Measurements from ENCODE around the gene CAMK2A. TPM values are rescaled to one million over a fixed set of nuclear protein-coding genes. Genes with fewer than 3 reads are reported as not detected.
A peak's percentile ranks its signal among the peaks of the same experiment; 100 is the strongest.

Gene CAMK2A
- total and polyA plus RNA-seq, 4 donors = under 0.01 TPM; not detected in 3

DNA sequence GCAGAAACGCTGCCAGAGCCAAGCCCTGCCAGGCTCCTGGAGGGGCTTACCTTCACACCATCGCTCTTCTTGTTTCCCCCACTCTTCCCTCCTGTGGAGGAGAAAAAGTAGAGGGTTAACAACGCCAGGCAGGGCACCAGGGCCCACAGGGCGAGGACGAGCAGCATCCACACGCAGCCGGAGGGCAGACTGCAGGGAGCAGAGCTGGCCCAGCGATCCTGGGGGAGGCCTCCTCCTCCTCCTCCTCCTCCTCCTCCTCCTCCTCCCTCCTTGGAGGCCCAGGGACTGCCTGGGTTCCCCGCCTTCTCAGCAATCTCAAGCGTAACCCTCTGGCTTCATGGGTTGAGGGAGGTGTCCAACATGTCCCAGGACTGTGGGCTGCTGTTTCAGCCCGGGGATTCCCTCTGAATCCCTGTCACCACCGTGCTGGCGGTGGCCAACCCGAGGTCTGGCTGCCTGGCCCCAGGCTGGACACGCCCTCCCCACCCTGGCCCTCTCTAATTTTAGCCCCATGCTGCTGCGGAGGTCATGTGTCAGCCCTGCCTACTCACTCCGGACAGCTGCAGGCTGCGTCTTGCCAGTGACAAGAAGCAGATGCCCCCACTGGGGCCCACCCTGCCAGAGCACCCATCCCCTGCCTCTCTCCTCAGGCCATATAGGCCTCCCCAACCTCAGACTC, 44.3 kb downstream of the CAMK2A start:
- no peaks in the 10 kb centered on the region for H3K4me1 ChIP-seq (ENCODE audit: control insufficient read depth in 4 of 4, insufficient read depth in 4 of 4, low read length in 3 of 4)
- no peak overlapping the region for H3K27ac ChIP-seq (ENCODE audit: low read depth in 1 of 2, low read length in 2 of 2)
- H3K4me3 ChIP-seq (ENCODE audit: low read depth in 1 of 3, low read length in 3 of 3) = no peak overlapping the region
- H3K36me3 ChIP-seq (ENCODE audit: control insufficient read depth in 4 of 4, insufficient read depth in 3 of 4, low read depth in 1 of 4, low read length in 3 of 4) = no peaks in the 10 kb centered on the region
- 80% methylated on average over 18 of the region's 18 CpGs for WGBS
- DNase-seq (ENCODE audit: low spot score) = no peak
- TF ChIP-seq FOXA1 (IDR thresholded peaks at IDR 0.05) (no peak), NR2F2 (IDR thresholded peaks at IDR 0.05) (peak; percentile 41)
- no peaks in the 10 kb centered on the region for H3K9me3 ChIP-seq (ENCODE audit: control insufficient read depth in 4 of 4, low read length in 3 of 4)
- H3K27me3 ChIP-seq (ENCODE audit: control insufficient read depth in 4 of 4, insufficient read depth in 4 of 4, low read length in 3 of 4) = no peaks in the 10 kb centered on the region
- H3K9ac ChIP-seq (ENCODE audit: low read depth in 1 of 2, low read length in 2 of 2) = no peak overlapping the region

GRCh38 chr5:150244209-150244608, 45.4 kb downstream of the CAMK2A start:
- no peak overlapping the region for H3K4me3 ChIP-seq (ENCODE audit: low read depth in 1 of 3, low read length in 3 of 3)
- H3K4me1 ChIP-seq (ENCODE audit: control insufficient read depth in 4 of 4, insufficient read depth in 4 of 4, low read length in 3 of 4) = no peaks in the 10 kb centered on the region
- H3K27ac ChIP-seq (ENCODE audit: low read depth in 1 of 2, low read length in 2 of 2) = no peak overlapping the region
- 86% methylated on average over 7 of the region's 7 CpGs for WGBS
- no peak for DNase-seq (ENCODE audit: low spot score)
- no peaks in the 10 kb centered on the region for H3K9me3 ChIP-seq (ENCODE audit: control insufficient read depth in 4 of 4, low read length in 3 of 4)
- H3K36me3 ChIP-seq (ENCODE audit: control insufficient read depth in 4 of 4, insufficient read depth in 3 of 4, low read depth in 1 of 4, low read length in 3 of 4) = no peaks in the 10 kb centered on the region
- no peaks in the 10 kb centered on the region for H3K27me3 ChIP-seq (ENCODE audit: control insufficient read depth in 4 of 4, insufficient read depth in 4 of 4, low read length in 3 of 4)
- no peak overlapping the region for H3K9ac ChIP-seq (ENCODE audit: low read depth in 1 of 2, low read length in 2 of 2)
- TF ChIP-seq RAD21 (IDR thresholded peaks at IDR 0.05) (no peak), ATF3 (IDR thresholded peaks at IDR 0.05) (no peak), JUND (IDR thresholded peaks at IDR 0.05) (no peak), HNF4G (IDR thresholded peaks at IDR 0.05) (no peak), EGR1 (IDR thresholded peaks at IDR 0.05; ENCODE audit: low read depth in 2 of 2) (no peak), TAF1 (conservative IDR thresholded peaks at IDR 0.05) (no peak), RXRA (IDR thresholded peaks at IDR 0.05) (no peak), FOXA1 (IDR thresholded peaks at IDR 0.05) (no peak), NR2F2 (IDR thresholded peaks at IDR 0.05) (no peak), SP1 (IDR thresholded peaks at IDR 0.05) (no peak), GABPA (IDR thresholded peaks at IDR 0.05 in 1 of 2, conservative IDR thresholded peaks at IDR 0.05 in 1 of 2) (no peak), FOXA2 (IDR thresholded peaks at IDR 0.05) (no peak), HNF4A (conservative IDR thresholded peaks at IDR 0.05) (no peak), YY1 (IDR thresholded peaks at IDR 0.05) (no peak)
- TF ChIP-seq, protein P1, sequence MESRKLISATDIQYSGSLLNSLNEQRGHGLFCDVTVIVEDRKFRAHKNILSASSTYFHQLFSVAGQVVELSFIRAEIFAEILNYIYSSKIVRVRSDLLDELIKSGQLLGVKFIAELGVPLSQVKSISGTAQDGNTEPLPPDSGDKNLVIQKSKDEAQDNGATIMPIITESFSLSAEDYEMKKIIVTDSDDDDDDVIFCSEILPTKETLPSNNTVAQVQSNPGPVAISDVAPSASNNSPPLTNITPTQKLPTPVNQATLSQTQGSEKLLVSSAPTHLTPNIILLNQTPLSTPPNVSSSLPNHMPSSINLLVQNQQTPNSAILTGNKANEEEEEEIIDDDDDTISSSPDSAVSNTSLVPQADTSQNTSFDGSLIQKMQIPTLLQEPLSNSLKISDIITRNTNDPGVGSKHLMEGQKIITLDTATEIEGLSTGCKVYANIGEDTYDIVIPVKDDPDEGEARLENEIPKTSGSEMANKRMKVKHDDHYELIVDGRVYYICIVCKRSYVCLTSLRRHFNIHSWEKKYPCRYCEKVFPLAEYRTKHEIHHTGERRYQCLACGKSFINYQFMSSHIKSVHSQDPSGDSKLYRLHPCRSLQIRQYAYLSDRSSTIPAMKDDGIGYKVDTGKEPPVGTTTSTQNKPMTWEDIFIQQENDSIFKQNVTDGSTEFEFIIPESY (IDR thresholded peaks at IDR 0.05) = no peak
- TF ChIP-seq, protein P2, sequence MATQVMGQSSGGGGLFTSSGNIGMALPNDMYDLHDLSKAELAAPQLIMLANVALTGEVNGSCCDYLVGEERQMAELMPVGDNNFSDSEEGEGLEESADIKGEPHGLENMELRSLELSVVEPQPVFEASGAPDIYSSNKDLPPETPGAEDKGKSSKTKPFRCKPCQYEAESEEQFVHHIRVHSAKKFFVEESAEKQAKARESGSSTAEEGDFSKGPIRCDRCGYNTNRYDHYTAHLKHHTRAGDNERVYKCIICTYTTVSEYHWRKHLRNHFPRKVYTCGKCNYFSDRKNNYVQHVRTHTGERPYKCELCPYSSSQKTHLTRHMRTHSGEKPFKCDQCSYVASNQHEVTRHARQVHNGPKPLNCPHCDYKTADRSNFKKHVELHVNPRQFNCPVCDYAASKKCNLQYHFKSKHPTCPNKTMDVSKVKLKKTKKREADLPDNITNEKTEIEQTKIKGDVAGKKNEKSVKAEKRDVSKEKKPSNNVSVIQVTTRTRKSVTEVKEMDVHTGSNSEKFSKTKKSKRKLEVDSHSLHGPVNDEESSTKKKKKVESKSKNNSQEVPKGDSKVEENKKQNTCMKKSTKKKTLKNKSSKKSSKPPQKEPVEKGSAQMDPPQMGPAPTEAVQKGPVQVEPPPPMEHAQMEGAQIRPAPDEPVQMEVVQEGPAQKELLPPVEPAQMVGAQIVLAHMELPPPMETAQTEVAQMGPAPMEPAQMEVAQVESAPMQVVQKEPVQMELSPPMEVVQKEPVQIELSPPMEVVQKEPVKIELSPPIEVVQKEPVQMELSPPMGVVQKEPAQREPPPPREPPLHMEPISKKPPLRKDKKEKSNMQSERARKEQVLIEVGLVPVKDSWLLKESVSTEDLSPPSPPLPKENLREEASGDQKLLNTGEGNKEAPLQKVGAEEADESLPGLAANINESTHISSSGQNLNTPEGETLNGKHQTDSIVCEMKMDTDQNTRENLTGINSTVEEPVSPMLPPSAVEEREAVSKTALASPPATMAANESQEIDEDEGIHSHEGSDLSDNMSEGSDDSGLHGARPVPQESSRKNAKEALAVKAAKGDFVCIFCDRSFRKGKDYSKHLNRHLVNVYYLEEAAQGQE (IDR thresholded peaks at IDR 0.05) = no peak
- TF ChIP-seq, protein P3, sequence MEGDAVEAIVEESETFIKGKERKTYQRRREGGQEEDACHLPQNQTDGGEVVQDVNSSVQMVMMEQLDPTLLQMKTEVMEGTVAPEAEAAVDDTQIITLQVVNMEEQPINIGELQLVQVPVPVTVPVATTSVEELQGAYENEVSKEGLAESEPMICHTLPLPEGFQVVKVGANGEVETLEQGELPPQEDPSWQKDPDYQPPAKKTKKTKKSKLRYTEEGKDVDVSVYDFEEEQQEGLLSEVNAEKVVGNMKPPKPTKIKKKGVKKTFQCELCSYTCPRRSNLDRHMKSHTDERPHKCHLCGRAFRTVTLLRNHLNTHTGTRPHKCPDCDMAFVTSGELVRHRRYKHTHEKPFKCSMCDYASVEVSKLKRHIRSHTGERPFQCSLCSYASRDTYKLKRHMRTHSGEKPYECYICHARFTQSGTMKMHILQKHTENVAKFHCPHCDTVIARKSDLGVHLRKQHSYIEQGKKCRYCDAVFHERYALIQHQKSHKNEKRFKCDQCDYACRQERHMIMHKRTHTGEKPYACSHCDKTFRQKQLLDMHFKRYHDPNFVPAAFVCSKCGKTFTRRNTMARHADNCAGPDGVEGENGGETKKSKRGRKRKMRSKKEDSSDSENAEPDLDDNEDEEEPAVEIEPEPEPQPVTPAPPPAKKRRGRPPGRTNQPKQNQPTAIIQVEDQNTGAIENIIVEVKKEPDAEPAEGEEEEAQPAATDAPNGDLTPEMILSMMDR (IDR thresholded peaks at IDR 0.05; ENCODE audit: low read depth, low read length, missing input control) = no peak
- TF ChIP-seq, protein P4, sequence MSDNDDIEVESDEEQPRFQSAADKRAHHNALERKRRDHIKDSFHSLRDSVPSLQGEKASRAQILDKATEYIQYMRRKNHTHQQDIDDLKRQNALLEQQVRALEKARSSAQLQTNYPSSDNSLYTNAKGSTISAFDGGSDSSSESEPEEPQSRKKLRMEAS (IDR thresholded peaks at IDR 0.05) = no peak
